Stimulated activated CD4-positive, alpha-beta T cell treated with anti-CD3 and anti-CD28 coated beads, TNF-alpha, amount 100 ng/mL, for 48 hours (primary cell): ENCODE data around the gene TMEM47.

Experiments used
- DNase-seq, 3 donors: peaks; one replicate each; pipeline ENCODE4 v3.0.0-alpha.2; 2020; ENCODE audit warnings: low read depth in 3 of 3

Gene TMEM47

DNA sequence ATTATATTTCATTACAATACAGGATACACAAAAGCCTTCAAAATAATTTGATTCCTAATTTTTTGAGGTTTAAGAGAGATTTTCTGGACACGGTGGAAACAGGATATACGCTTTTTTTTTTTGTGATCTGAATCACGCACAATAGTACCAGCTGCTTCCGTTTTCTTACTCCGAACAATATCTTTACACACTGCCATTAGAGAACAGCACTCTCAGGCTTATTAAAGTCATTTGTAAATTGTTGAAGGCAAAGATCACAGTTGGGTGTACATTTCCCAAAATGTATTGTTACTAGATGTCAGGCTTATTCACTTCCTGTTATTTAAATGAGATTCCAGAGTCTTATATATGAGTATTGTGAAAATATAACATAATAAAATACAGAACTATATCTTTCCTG, 71.5 kb downstream of the TMEM47 start:
- DNase-seq: no peak

DNA sequence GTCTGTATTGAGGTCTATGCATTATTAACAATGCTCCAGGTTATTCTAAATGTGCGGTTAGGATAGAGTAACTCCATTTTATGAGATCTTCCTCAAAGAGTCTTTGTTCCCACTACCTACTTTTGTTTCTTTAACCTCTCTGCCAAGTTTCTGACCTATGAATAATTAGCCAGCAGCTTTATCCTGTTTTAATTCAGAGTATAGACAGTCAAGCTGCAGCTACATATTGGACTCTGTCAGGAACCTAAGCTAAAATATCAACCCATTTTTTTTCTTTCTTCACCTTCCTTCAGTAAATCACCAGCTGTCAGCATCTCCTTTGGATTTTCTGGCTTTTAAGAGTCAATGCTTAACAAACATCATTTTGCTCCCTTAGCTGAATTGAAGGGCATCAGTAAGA, 72.3 kb downstream of the TMEM47 start:
- DNase-seq: no peak

DNA sequence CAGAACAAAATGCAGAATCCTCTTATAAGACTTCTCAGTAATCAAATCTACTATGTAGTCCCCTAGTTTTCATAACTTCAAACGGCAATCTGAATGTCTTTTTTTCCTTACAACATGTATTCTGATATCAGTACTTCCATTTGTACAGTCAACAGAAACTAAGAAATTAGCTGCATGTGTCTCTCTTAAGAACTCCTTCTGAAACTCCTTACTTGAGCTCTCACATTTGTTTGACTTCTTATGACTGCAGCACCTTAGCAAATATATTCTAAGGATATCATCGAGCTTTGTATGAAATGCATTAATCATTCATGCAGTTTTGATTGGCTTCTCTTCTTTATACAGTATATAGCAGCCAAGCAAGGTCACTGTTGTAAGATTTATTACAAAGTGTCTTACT, 77.0 kb downstream of the TMEM47 start:
- DNase-seq: no peak

DNA sequence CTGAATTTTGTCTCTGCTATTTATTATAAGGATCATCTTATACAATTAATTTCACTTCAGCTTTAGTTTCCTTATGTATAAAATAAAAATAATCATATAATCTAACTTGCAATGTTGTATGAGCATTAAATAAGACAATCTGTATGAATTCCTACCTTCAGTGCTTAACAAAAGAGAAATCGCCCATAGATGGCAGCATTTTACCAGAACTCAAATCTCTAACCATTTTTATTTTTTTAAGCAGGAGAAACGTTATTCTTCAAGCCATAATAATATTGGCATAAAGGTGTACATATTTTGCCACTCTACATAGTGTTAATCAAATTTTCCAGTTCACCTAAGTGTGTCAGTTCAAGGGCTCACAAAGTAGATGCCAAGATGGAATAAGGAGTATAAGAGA, 78.8 kb downstream of the TMEM47 start:
- DNase-seq: no peak
